ENCODE data around the gene GSC. TPM values are rescaled to one million over a fixed set of nuclear protein-coding genes. Genes with fewer than 3 reads are reported as not detected.

GSC gene
- total and polyA plus RNA-seq, 10 of the 15 experiments (the other 5 are each of a cell fraction or from before 2014, with no cell fraction given), result not detected

- H3K27ac ChIP-seq (ENCODE audit: control insufficient read depth, insufficient read depth), result no peak overlapping the region
- no peak overlapping the region for H3K4me3 ChIP-seq
- SMC1A ChIA-PET (ENCODE audit: uncharacterized antibody, unreplicated experiment), result no interaction called here
- peaks cover 2% of the 10 kb centered on the region; the same call in 2 of the 3 replicates for H3K9me3 ChIP-seq (replicated peaks; ENCODE audit: control insufficient read depth, insufficient read depth, low read length)
- FAIRE-seq, result no peak
- POLR2A ChIA-PET, result no interaction called here
- in situ Hi-C loops (cut with MboI), result no loop called here
- no peaks in the 10 kb centered on the region for H3K36me3 ChIP-seq (ENCODE audit: control insufficient read depth in 2 of 2, insufficient read depth in 2 of 2, low read length in 1 of 2)
- H3K27me3 ChIP-seq (replicated peaks in 1 of 2; ENCODE audit: control insufficient read depth in 2 of 2, insufficient read depth in 2 of 2, low read length in 1 of 2), result peaks cover 12 to 30% of the 10 kb centered on the region in 2 experiments
- RAD21 ChIA-PET (ENCODE audit: unreplicated experiment), result no interaction called here
- H3K9ac ChIP-seq (ENCODE audit: control insufficient read depth, insufficient read depth, low read length), result no peak overlapping the region
- CTCF ChIA-PET, result no interaction called here
- no peak overlapping the region for H3K4me2 ChIP-seq (ENCODE audit: control insufficient read depth, insufficient read depth)
- 55% methylated on average over 36 of the region's 36 CpGs for WGBS (ENCODE audit: insufficient coverage, insufficient replicate concordance, low lambda C conversion rate, missing lambda C conversion rate)
- no peaks in the 10 kb centered on the region for H3K4me1 ChIP-seq (ENCODE audit: control insufficient read depth, insufficient read depth, low read length)
- no TSS peak for BruUV-seq (replicated peaks)
- no peak for ATAC-seq
- H2AFZ ChIP-seq (ENCODE audit: control insufficient read depth, low read depth, low read length), result no peak overlapping the region
- no peak for DNase-seq (ENCODE audit: low read depth, low spot score)
- intact Hi-C loops (cut with micrococcal nuclease; ENCODE audit: unreplicated experiment), result no loop called here
- H4K20me1 ChIP-seq (ENCODE audit: control insufficient read depth, insufficient read depth), result no peaks in the 10 kb centered on the region
- TF ChIP-seq SUZ12 (IDR thresholded peaks at IDR 0.05; ENCODE audit: unreplicated experiment) (peak; percentile 70), EP300 (IDR thresholded peaks at IDR 0.05; ENCODE audit: borderline replicate concordance in 1 of 2, control insufficient read depth in 1 of 2, low read depth in 2 of 2, low read length in 2 of 2) (no peak), EZH2 (IDR thresholded peaks at IDR 0.05; ENCODE audit: borderline replicate concordance, control insufficient read depth, low read depth, low read length) (no peak), TCF3 (IDR thresholded peaks at IDR 0.05; ENCODE audit: borderline replicate concordance, insufficient read depth, low read depth, low read length) (no peak), HCFC1 (IDR thresholded peaks at IDR 0.05; ENCODE audit: low read length) (no peak), NR2F1 (conservative IDR thresholded peaks at IDR 0.05) (no peak)
- no peaks in the 10 kb centered on the region for H3K79me2 ChIP-seq (ENCODE audit: control insufficient read depth, insufficient read depth, low read length)
Measured at GRCh38 chr14:94773655-94774343, 3.9 kb upstream of the GSC start.

- Histone ChIP-seq H3K79me2 (ENCODE audit: control insufficient read depth, insufficient read depth, low read length) (no peaks in the 10 kb centered on the region), H3K27me3 (replicated peaks in 1 of 2; ENCODE audit: control insufficient read depth in 2 of 2, insufficient read depth in 2 of 2, low read length in 1 of 2) (peaks cover 12 to 33% of the 10 kb centered on the region in 2 experiments), H4K20me1 (ENCODE audit: control insufficient read depth, insufficient read depth) (no peaks in the 10 kb centered on the region), H3K4me3 (no peak overlapping the region), H3K4me2 (ENCODE audit: control insufficient read depth, insufficient read depth) (no peak overlapping the region), H3K9me3 (replicated peaks; ENCODE audit: control insufficient read depth, insufficient read depth, low read length) (peaks cover 2% of the 10 kb centered on the region; the same call in 2 of the 3 replicates), H3K27ac (ENCODE audit: control insufficient read depth, insufficient read depth) (no peak overlapping the region), H3K36me3 (ENCODE audit: control insufficient read depth in 2 of 2, insufficient read depth in 2 of 2, low read length in 1 of 2) (no peaks in the 10 kb centered on the region), H2AFZ (ENCODE audit: control insufficient read depth, low read depth, low read length) (no peak overlapping the region), H3K9ac (ENCODE audit: control insufficient read depth, insufficient read depth, low read length) (no peak overlapping the region), H3K4me1 (ENCODE audit: control insufficient read depth, insufficient read depth, low read length) (no peaks in the 10 kb centered on the region)
- ChIA-PET SMC1A (ENCODE audit: uncharacterized antibody, unreplicated experiment) (no interaction called here), POLR2A (no interaction called here), CTCF (no interaction called here), RAD21 (ENCODE audit: unreplicated experiment) (no interaction called here)
- intact Hi-C loops (cut with micrococcal nuclease; ENCODE audit: unreplicated experiment) (no loop called here), in situ Hi-C loops (cut with MboI) (no loop called here)
- FAIRE-seq (no peak), DNase-seq (ENCODE audit: low read depth, low spot score) (no peak), ATAC-seq (no peak)
- WGBS (ENCODE audit: insufficient coverage, insufficient replicate concordance, low lambda C conversion rate, missing lambda C conversion rate), result 25% methylated on average over 42 of the region's 42 CpGs
- no TSS peak for BruUV-seq (replicated peaks)
- TF ChIP-seq MTA3 (IDR thresholded peaks at IDR 0.05; ENCODE audit: borderline replicate concordance, low read length) (no peak), E2F8 (IDR thresholded peaks at IDR 0.05; ENCODE audit: low read depth, partially characterized antibody) (no peak), IRF5 (IDR thresholded peaks at IDR 0.05; ENCODE audit: borderline replicate concordance) (no peak), BRCA1 (IDR thresholded peaks at IDR 0.05; ENCODE audit: low read depth, low read length) (no peak), HDAC2 (IDR thresholded peaks at IDR 0.05) (no peak)
Measured at GRCh38 chr14:94773061-94773648, 3.2 kb upstream of the GSC start.
